NCI-H1436 (cell line): ENCODE data around the gene RXRG.

Source experiments
- DNase-seq: peaks from one replicate; lab custom pipeline; 2025; lab: John Stamatoyannopoulos, UW

RXRG gene

DNA sequence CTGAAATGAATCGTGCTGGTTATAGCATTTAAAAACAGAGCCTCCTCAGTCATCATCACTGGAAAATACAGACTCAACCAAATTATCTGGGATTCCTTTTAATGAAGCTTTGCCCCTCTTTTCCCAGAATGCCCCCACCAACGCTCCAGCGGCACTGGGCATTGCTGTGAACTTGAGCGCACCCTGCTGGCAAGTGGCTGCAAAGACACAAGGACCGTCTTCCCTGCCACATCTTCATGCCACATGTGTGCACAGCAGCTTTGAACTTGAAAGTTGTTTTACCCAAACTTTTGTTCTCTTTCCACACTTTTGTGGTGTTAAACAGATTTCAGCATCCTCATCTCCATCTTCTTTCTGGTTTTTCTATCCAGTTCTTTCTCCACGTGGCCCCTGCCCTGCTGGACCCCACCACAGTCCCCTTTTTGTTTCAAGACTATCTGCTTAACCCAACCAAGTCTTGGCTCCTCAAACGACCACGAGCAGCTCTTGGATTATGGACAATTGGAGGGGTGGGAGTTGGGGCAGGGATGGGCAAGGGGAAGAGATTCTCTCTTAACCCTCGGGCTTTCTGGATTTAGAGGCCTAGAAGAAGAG, 75.6 kb downstream of the RXRG start:
- peak; percentile 23 for DNase-seq

DNA sequence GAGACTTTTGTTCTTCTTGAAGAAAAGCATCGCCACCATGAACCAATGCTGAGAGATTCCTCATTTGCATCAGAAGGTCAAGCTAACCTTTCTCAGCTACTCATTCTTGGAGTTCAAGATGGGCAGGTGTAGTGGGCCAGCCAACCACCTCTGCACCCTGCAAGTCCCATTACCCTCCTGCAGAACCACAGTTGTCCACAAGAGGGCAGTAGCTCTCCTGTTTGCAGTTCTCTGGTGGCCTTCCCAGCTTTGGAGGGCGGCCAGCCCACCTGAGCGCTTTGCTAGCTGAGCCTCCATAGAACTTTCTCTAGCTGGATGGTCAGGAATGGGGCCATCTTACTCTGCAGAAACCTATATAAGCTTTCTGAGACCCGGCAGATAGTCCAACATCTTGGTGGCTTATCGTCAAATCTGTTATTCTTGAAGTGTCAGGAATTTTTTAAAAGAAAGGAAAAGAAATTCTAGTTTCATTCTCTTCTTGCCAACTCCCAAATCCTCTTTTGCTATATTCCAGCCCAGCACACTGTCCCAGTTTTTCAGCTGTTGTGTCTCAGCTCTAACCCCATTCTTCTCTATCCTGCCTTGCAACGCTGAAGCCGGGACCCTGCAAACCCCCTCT, 77.4 kb downstream of the RXRG start:
- peak; percentile 53 for DNase-seq

DNA sequence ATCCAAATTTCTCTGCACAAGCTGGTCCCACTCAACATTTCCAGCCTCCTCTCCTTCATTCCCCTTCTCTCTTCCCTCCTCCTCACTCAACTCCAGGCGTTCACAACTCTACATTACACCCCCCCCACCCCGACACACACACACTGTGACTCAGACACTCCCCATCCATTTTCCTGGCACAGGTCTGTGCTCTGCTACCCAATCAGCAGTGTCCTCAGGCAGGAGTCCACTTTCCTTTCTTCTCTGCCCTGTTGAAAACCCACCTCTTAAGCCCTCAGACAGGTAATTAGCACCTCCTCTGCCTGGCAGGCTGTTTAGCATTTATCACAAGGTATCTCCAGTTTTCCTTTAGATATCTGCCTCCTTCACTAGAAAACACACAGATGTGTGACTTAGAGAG, 79.6 kb downstream of the RXRG start:
- DNase-seq, result no peak

DNA sequence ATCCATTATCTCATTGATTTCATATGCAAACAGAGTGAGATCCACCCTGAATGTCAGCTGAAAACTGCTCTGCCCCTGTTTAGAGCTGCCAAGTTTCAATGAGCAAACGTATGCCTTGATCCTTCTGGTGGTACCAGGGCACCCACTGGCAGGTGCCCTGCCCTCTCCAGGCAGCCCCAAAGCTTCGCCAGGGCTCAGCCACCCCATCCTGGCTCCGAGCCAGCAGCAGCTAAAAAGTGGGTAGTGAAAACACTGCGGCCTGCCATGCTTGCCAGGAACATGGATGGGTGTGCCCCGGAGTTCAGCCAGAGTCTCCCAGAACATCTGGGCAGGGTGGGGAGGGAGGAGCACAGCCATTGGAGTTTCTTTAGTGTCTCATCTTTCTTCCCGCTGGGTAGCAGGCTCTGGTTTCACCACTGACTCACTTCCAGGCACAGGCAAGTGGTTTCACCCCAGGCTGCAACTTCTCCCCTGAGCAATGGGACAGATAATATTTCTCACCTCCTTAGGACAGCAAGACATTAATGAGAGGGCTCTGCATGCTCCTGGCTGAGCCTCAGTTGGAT, 80.3 kb downstream of the RXRG start:
- no peak for DNase-seq

DNA sequence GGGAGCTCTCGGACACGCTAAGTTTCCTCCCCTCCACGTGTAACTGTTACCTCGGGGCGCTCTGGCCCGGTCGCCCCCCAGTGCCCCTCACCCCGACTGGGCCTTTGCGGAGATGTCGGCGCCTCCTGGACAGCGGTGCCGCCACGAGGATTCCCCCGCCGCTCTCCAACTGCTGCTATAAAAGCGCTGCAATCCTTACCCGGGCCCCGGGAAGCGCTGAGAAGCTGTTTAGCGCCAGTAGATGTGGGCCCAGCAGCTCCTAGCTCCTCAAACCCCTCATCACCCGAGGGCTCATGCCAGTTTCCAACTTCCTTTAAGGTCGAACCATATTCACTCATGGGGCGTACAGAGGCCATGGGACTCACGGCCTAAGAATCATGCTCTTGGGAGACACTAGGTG, 88.0 kb downstream of the RXRG start:
- DNase-seq, result no peak

DNA sequence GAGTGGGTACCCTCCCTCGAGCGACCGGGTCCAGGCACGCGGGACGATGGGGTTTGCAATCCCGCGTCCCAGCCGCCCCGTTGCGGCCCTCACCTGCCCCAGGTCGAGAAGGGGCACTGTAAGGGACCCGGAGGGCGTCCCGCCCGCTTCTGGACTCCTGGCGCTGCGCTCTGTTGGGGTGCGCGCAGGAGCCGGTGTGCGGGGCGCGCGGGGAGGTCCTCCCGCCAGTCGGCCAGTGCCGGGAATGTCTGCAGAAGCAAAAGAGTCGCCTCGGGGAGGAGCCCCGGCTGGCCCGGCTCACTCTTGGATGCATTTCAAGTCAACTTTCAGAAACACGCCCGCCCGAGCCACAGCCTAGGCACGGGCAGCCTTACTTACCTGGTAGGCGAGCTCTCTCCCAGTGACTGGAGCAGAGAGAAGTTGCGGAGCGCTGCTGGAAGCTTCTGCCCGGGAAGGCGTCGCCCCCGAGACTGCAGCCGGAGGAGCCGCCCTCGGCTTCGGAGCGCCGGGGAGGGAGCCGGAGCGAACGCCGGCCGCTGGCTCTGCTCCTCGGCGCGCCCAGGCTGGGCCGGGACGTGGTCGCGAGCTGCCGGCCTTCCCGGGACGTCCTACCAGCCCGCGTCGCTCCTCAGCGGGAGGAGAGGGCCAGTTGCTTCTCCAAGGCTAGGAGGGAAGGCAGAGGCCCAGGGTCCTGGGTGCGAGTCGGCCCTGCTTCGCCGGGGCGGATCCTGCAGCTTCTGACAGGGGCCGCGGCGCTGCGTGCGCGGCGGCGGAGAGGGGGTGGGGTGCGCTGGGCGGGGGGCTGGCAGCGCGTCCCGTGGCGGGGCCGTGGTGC, 88.7 kb downstream of the RXRG start, which contains the start of gene LMX1A:
TSS of gene LMX1A (minus strand) at position 739 of the 835 bp plus-strand sequence. CDS start 1,156 bp downstream, outside the sequence.
- DNase-seq, result no peak

DNA sequence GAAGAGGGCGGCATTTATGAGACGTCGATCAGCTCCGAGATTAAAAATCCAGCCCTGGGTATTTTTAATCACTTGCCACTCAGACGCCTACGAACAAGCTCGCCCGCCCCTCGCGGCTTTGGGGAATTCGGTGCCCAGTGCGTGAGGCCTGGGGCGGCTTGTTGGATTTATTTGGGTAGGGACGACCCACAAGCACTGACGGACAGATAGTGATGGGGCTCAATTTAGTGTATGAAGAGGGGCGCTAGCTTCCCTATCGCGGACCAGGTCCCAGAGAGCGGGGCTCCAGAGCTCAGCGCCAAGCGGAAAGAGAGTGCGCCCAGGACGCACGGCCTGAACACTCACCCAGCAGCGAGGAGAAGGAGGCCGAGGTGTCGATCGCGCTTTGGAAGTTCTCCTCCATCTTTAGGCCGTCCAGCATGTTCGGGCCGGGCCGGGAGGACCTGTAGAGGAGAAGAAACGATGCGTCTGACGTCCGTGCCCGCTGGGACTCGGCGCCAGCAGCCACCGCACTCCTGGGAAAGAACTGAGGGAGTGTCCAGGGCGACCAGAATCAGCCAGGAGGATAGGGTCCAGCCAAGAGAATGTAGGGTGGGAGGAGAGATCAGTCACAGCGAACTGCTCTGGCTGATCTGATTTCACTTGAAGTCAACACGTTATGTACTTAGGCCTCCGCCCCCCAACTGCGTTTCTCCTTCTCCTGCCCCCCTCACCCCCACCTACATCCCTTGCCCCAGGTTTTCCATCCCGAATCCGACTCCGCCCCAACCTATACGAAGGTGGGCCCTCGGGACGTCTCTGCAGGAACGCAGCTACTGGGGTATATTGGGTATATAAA, 89.6 kb downstream of the RXRG start:
- DNase-seq, result no peak

DNA sequence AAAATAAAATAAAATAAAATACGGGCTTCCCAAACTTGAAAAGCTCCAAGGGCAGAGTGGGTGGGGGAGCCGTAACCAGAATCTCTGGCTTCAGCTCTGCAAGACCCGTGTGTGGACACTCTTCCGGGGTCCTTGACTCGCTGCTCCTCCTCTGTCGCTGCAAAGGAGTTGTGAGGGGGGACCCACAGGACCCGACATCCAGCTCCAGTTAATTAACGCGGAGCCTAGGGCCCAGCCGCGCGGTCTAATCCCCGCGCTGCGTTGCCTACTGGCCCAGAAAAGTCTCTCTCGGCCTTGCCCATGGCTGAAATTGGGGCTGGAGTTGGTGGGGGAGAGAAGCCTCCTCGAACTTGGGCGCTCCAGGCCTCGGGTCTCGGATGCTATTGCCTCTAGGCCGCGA, 90.2 kb downstream of the RXRG start:
- DNase-seq, result no peak

DNA sequence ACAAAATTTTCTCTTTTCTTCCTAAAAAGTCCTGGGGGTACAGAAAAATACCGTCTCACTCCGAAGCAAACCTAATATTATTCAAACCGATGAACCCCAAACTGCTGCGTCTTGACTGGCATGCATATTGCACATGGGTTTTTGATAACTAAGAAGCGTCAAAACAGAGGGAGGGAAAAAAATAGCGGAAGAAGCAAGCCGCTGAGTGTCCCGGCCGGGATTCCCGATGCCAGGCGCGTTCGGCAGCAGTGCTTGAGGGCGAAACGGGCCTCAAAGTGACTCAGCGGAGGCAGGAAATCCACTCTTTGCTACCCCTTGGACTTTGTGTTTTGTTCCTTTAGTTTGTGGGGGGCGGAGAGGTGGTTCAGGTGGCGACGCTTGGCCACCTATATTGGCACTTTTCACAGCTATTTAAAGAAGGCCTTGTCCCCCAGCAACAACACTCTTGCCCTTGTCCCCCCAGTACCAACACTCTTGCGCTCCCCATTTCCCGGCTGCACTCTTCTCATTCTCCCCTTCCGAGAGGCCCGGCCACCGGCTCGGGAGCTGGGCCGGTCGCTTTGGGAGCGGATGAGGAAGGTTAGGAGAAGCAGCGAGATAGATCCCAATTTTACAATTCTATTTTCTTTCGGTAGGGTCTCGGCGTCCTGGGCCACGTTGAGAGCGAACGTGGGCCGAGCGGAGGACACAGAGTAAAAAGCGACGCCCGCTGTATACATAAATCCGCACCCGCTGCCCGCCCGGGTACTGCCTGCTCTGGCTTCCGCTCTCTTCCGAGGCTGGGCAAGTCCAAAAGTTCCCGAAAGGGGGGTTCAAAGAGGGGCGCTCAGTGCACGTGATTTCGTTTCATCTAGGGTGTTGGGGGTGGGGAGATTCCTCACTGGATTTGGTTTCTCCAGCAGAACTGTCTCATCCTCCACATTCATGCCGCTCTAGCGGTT, 90.9 kb downstream of the RXRG start:
- DNase-seq, result no peak

DNA sequence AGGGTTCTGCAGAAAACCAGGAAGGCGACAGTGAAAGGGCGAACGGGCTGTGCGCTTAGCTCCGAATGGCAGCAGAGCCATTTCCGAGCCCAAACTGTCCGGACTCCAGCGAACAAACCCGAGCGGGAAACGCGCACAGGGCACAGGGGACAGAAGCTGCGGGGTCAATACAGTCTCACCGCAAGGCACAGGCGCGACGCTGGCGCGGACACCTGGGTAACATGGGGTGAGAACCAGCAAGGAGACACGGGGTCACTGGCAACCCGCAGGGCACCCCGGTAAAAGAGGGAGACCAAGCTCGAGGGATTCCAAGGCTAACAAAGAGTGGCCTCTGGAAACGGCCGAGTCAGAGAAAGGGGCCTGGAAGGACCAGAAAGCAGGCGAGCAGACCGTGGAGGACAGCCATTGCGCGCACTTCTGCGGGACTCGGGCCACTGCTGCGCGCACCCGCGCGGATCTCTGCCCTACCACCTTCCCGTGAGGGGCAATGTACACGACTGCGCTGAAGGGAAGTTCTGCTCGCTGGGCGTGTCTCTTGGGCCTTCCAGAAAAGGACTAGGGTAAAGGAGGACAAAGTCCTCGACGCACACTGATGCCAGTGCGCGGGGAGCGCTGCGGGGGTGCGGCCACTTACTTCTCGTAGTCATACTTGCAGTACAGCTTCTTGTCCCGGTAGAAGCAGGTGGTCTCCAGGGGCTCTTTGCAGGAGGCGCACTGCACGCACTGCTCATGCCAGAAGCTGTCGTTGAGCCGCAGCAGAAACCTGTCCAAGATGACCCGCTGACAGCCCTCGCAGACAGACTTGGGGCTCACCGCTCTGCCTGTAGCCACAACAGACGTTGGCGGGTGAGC, 92.3 kb downstream of the RXRG start:
- no peak for DNase-seq

DNA sequence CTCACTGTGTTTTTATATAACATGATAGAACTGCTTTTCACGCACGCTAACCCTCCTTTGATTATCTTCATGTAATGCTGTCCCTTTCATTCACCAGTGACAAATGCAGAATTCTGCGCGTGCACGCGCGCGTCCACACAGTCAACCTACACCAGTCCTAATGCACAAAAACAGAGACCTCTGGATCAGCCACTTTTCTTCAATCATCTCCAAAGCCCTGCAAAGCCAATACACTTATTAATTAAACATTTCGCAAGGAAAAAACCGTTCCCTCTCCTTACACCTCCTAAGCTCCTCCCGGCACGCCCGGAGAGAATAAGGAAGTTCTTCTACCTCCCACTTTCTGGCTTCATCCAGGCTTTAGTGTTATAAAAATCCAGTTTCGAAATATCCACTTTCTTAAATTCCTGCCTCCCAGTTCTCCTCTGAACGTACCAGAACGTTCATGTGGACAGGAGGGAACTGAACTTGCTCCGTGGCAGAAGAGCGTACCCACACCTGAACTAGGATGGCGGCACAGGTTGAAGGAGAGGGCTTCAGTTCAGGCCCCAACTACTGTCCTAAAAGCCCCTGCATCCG, 93.0 kb downstream of the RXRG start:
- no peak for DNase-seq
